IPS-15b (cell line): ENCODE data around the gene TLE4.
A peak's percentile ranks its signal among the peaks of the same experiment; 100 is the strongest.
"Not testable (repeated sequence)": the region's sequence is repeated elsewhere in the genome, so short reads cannot be mapped to it uniquely, and the experiment has no call there.

Experiments
- H3K27me3 ChIP-seq: one replicate; pipeline ENCODE4 v1.6.1; 2013; ENCODE audit warnings: low read length; ENCODE audit not compliant: control insufficient read depth, insufficient read depth
- H3K36me3 ChIP-seq: one replicate; pipeline ENCODE4 v1.6.1; 2013; ENCODE audit warnings: low read length; ENCODE audit not compliant: control insufficient read depth, insufficient read depth
- H3K4me1 ChIP-seq: one replicate; pipeline ENCODE4 v1.6.1; 2013; ENCODE audit warnings: mild to moderate bottlenecking, low read length; ENCODE audit not compliant: control insufficient read depth, insufficient read depth
- H3K4me3 ChIP-seq: one replicate; pipeline ENCODE4 v1.5.1; 2013; ENCODE audit warnings: low read depth, low read length
- H3K9ac ChIP-seq: one replicate; pipeline ENCODE4 v1.6.1; 2013; ENCODE audit warnings: low read depth, mild to moderate bottlenecking, low read length
- H3K9me3 ChIP-seq: one replicate; pipeline ENCODE4 v1.6.1; 2013; ENCODE audit warnings: mild to moderate bottlenecking, low read length; ENCODE audit not compliant: control insufficient read depth, insufficient read depth

TLE4 gene

DNA sequence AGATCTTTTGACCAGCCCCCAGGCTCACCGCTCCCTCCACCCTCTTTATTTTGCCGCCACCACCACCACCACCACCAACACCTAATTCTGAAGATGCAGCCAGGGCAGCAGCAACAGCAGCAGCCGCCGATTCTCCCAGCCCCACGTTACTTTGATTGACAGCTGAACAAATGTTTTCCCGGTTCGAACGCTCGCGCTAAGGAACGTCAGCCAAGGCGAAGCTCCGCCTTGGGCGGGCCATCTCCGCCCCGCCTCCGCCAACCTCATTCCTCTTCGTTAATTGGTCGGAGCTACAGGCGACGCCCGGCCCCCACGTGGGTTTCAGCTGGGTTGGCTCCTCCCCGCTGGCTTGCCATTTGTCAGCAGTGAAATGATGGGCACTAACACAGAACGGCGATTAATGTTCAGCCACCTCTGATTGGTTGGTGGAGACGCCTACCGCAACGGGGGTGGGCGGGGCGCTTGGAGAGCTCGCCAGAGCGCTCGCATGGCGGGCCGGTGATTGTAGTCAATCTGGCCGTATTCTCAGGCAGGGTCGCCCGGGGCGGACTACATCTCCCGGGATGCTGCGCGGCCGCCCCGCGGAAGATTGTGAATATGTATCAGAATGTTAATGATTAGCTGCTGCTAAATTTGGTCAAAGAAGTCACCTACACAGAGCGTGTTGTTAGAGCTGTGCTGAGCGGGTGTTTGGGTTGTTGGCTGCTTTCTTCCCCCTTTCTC, at the start of gene TLE4:
Gene TLE4 (plus strand): TSS at position 657 of the 723 bp plus-strand sequence. CDS start 826 bp downstream, outside the sequence.
- Histone ChIP-seq H3K9me3 (no peaks in the 10 kb centered on the region), H3K4me1 (peaks cover 7% of the 10 kb centered on the region), H3K9ac (peak within 1 kb of the TSS; percentile 62), H3K4me3 (peak within 1 kb of the TSS; percentile 77), H3K36me3 (no peaks in the 10 kb centered on the region), H3K27me3 (no peaks in the 10 kb centered on the region)

- H3K9ac ChIP-seq: no peak overlapping the region
- H3K36me3 ChIP-seq: no peaks in the 10 kb centered on the region
- no peaks in the 10 kb centered on the region for H3K27me3 ChIP-seq
- no peaks in the 10 kb centered on the region for H3K9me3 ChIP-seq
- H3K4me1 ChIP-seq: no peaks in the 10 kb centered on the region
- H3K4me3 ChIP-seq: no peak overlapping the region
Observed at GRCh38 chr9:79522793-79523192, 49.0 kb upstream of the TLE4 start.

DNA sequence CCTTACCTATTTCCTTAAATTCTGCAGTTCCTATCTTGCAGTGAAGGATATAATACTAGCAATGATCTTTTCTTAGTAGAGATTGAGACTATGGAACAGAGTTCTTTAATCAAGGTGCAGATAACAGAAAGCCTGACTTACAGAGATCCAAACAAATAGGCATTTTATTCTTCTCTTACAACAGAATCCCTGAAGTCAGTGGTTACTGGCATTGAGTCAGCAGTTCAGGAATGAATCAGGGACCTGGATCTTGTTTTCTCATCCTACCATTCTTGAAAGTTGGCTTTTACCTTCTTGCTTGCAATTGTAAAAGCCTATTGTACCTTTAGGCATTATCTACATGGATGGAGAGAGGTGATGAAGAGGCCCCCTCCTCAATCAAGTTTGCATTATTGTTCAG, 47.5 kb upstream of the TLE4 start:
- H3K4me3 ChIP-seq: no peak overlapping the region
- no peak overlapping the region for H3K9ac ChIP-seq
- no peaks in the 10 kb centered on the region for H3K27me3 ChIP-seq
- no peaks in the 10 kb centered on the region for H3K4me1 ChIP-seq
- H3K9me3 ChIP-seq: no peaks in the 10 kb centered on the region
- H3K36me3 ChIP-seq: no peaks in the 10 kb centered on the region

GRCh38 chr9:79526149-79526672, 45.6 kb upstream of the TLE4 start:
- Histone ChIP-seq H3K9me3 (no peaks in the 10 kb centered on the region), H3K9ac (no peak overlapping the region), H3K27me3 (no peaks in the 10 kb centered on the region), H3K4me3 (no peak overlapping the region), H3K36me3 (no peaks in the 10 kb centered on the region), H3K4me1 (no peaks in the 10 kb centered on the region)

GRCh38 chr9:79535534-79535933, 36.2 kb upstream of the TLE4 start:
- no peaks in the 10 kb centered on the region for H3K36me3 ChIP-seq
- no peak overlapping the region for H3K9ac ChIP-seq
- H3K27me3 ChIP-seq: no peaks in the 10 kb centered on the region
- H3K4me1 ChIP-seq: no peaks in the 10 kb centered on the region
- H3K4me3 ChIP-seq: no peak overlapping the region
- no peaks in the 10 kb centered on the region for H3K9me3 ChIP-seq

GRCh38 chr9:79537838-79538237, 33.9 kb upstream of the TLE4 start:
- H3K27me3 ChIP-seq: no peaks in the 10 kb centered on the region
- H3K9me3 ChIP-seq: no peaks in the 10 kb centered on the region
- H3K4me1 ChIP-seq: no peaks in the 10 kb centered on the region
- no peak overlapping the region for H3K4me3 ChIP-seq
- H3K9ac ChIP-seq: no peak overlapping the region
- H3K36me3 ChIP-seq: no peaks in the 10 kb centered on the region

- Histone ChIP-seq H3K4me1 (no peaks in the 10 kb centered on the region), H3K36me3 (no peaks in the 10 kb centered on the region), H3K9me3 (no peaks in the 10 kb centered on the region), H3K4me3 (no peak overlapping the region), H3K9ac (no peak overlapping the region), H3K27me3 (no peaks in the 10 kb centered on the region)
Observed at GRCh38 chr9:79542735-79543620, 28.8 kb upstream of the TLE4 start.

DNA sequence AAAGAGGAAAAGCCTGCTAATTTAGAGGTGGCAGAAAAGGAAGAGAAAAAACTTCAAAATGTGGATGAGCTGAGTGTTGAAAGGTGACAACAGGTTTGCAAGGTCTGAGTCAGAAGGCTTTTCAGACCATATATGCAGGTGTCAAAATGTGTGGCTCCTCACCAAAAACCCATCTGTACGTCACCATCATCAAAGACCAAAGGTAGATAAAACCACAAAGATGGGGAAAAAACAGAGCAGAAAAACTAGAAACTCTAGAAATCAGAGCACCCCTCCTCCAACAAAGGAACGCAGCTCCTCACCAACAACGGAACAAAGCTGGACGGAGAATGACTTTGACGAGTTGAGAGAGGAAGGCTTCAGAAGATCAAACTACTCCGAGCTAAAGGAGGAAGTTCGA, 27.4 kb upstream of the TLE4 start:
- not testable (repeated sequence) for H3K9me3 ChIP-seq, H3K27me3 ChIP-seq, H3K4me3 ChIP-seq, H3K9ac ChIP-seq, H3K36me3 ChIP-seq, H3K4me1 ChIP-seq

GRCh38 chr9:79551586-79551985, 20.2 kb upstream of the TLE4 start:
- Histone ChIP-seq H3K27me3 (no peaks in the 10 kb centered on the region), H3K9ac (no peak overlapping the region), H3K9me3 (no peaks in the 10 kb centered on the region), H3K4me3 (no peak overlapping the region), H3K36me3 (no peaks in the 10 kb centered on the region), H3K4me1 (no peaks in the 10 kb centered on the region)

DNA sequence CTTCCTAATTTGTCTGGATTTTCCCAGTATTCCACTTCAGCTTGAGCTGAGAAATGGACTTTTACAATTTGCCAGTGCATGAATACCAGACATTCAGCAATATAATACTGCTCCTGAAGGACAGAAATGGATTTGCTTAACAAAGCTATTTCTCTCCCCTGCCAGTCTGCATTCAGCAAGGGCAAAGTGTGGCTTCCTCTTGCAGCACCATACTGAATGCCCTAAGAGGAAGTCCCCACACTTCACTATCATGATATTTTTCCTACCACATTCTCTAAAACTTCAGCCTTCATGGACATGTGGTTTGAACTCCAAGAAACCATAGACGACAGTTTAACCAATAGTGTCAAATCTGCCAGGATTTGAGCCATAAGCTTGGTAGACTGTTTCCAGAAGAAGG, 19.8 kb upstream of the TLE4 start:
- Histone ChIP-seq H3K27me3 (no peaks in the 10 kb centered on the region), H3K4me1 (no peaks in the 10 kb centered on the region), H3K4me3 (no peak overlapping the region), H3K36me3 (no peaks in the 10 kb centered on the region), H3K9ac (no peak overlapping the region), H3K9me3 (no peaks in the 10 kb centered on the region)

DNA sequence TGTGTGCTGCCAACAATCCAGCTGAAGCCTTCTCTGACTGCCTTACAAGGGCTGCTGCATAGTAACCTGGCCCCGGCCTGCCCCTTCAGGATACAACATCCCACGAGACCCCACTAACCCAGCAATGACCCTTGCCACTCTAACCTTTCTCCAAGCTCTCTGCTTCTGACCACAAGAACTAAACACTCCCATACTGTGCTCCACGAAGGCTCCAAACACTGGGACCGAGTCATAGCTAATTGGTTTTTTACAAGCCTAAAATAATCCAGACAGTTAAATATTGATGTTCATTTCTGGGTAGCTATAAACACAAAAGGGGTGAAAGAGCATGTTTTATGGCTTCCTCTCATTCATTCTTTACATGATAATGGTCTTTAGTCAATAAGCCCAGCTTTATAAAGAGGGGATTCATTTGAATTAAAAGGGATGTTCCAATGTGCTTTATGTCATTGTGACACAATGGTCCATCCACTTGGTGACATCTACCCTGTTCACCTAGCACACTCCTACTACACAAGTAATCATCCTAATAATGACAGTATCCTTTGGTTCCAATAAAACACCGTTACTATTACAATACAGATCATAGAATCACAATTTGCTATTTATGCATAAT, 16.2 kb upstream of the TLE4 start:
- Histone ChIP-seq H3K27me3 (no peaks in the 10 kb centered on the region), H3K4me1 (no peaks in the 10 kb centered on the region), H3K36me3 (no peaks in the 10 kb centered on the region), H3K9ac (no peak overlapping the region), H3K4me3 (no peak overlapping the region), H3K9me3 (no peaks in the 10 kb centered on the region)
